Immature natural killer cell (primary cell): Measurements from ENCODE around the gene TNK2. TPM values are rescaled to one million over a fixed set of nuclear protein-coding genes. Genes with fewer than 3 reads are reported as not detected.
"Not testable (repeated sequence)": the region's sequence is repeated elsewhere in the genome, so short reads cannot be mapped to it uniquely, and the experiment has no call there.

Experiments used
- DNase-seq, 3 donors: peaks; one replicate each; pipeline ENCODE4 v3.0.0; 2022; ENCODE audit warnings: mixed read lengths in 1 of 3
- H3K27ac Mint-ChIP-seq, 6 donors: one replicate each; pipeline ENCODE4 v1.8.0; 2020; ENCODE audit warnings: mixed read lengths in 6 of 6, mild to moderate bottlenecking in 5 of 6, inconsistent platforms in 4 of 6, moderate library complexity in 3 of 6
- H3K27me3 Mint-ChIP-seq, 3 donors: one replicate each; pipeline ENCODE4 v1.8.0; 2020 to 2021; ENCODE audit warnings: low read depth in 3 of 3, mild to moderate bottlenecking in 3 of 3, mixed read lengths in 3 of 3, moderate library complexity in 3 of 3, inconsistent platforms in 1 of 3
- H3K36me3 Mint-ChIP-seq, 3 donors: one replicate each; pipeline ENCODE4 v1.8.0; 2020; ENCODE audit warnings: mixed read lengths in 3 of 3, inconsistent platforms in 2 of 3, mild to moderate bottlenecking in 2 of 3
- H3K4me1 Mint-ChIP-seq, 2 donors: one replicate each; pipeline ENCODE4 v1.8.0; 2020; ENCODE audit warnings: inconsistent platforms in 2 of 2, mild to moderate bottlenecking in 2 of 2, mixed read lengths in 2 of 2, moderate library complexity in 1 of 2
- H3K4me3 Mint-ChIP-seq, 5 donors: one replicate each; pipeline ENCODE4 v1.8.0; 2020; ENCODE audit warnings: mild to moderate bottlenecking in 5 of 5, mixed read lengths in 5 of 5, inconsistent platforms in 3 of 5, moderate library complexity in 3 of 5
- H3K9me3 Mint-ChIP-seq, 6 donors: one replicate each; pipeline ENCODE4 v1.8.0; 2020; ENCODE audit warnings: mild to moderate bottlenecking in 6 of 6, mixed read lengths in 6 of 6, inconsistent platforms in 4 of 6, moderate library complexity in 3 of 6
- polyA plus RNA-seq, 3 donors: library from polyadenylated mRNA; unstranded; fragments of 300-500 nt; fragmentation: Illumina TruSeq; gene quantifications; one replicate each; pipeline ENCODE4 v1.2.3, GENCODE V29; 2021

Gene TNK2
- polyA plus RNA-seq, 3 donors from 2014 or later = 1.4 to 4.9 (median 1.6) TPM

DNA sequence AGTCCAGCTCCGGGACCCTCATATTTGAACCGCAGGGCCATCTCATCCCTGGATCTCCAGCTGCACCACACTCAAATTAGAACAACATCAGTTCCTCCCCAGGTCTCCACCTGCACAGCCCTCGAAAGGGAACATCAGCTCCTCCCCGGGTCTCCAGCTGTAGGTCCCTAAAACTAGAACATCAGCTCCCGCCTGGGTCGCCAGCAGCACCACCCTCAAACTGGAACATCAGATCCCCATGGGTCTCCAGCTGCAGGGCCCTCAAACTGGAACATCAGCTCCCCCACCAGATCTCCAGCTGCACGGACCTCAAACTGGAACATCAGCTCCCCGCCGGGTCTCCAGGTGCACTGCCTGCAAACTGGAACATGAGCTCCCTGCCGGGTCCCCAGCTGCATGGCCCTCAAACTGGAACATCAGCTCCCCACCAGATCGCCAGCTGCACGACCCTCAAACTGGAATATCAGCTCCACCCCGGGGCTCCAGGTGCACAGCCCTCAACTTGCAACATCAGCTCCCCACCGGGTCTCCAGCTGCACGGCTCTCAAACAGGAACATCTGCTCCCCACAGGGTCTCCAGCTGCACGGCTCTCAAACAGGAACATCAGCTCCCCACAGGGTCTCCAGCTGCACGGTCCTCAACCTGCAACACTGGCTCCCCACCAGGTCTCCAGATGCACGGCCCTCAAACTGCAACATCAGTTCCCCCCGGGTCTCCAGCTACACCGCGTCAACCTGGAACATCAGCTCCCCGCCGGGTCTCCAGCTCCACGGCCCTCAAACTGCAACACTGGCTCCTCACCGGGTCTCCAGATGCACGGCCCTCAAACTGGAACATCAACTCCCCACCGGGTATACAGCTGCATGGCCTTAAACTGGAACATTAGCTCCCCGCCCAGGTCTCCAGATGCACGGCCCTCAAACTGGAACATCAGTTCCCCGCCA, 31.4 kb upstream of the TNK2 start:
- H3K27me3 Mint-ChIP-seq = not testable (repeated sequence)

DNA sequence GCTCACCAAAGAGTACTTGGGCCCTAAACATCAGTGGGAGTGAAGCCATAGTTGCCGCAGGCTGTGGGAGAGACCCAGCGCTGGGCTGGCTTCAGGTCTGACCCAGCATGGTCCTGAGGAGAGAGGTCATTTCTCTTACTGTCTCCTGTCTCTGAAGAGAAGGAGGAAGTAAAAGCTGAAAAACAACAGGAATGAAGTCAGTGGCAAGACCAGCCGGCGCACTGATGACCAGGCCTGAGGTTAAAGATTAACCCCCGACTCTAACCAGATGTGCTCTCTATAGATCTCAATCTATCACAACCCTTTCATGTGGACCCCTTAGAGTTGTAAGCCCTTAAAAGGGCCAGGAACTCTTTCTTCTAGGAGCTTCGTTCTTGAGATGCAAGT, 24.7 kb upstream of the TNK2 start:
- not testable (repeated sequence) for H3K4me1 Mint-ChIP-seq, H3K9me3 Mint-ChIP-seq, H3K27me3 Mint-ChIP-seq, DNase-seq, H3K4me3 Mint-ChIP-seq, H3K36me3 Mint-ChIP-seq, H3K27ac Mint-ChIP-seq

More for the DNA sequence above, 31.4 kb upstream of the TNK2 start:
- not testable (repeated sequence) for H3K9me3 Mint-ChIP-seq, H3K4me1 Mint-ChIP-seq, H3K27ac Mint-ChIP-seq, H3K4me3 Mint-ChIP-seq, DNase-seq
- H3K36me3 Mint-ChIP-seq = peaks cover 0 to 26% (median 16%) of the 10 kb centered on the region in 3 donors

DNA sequence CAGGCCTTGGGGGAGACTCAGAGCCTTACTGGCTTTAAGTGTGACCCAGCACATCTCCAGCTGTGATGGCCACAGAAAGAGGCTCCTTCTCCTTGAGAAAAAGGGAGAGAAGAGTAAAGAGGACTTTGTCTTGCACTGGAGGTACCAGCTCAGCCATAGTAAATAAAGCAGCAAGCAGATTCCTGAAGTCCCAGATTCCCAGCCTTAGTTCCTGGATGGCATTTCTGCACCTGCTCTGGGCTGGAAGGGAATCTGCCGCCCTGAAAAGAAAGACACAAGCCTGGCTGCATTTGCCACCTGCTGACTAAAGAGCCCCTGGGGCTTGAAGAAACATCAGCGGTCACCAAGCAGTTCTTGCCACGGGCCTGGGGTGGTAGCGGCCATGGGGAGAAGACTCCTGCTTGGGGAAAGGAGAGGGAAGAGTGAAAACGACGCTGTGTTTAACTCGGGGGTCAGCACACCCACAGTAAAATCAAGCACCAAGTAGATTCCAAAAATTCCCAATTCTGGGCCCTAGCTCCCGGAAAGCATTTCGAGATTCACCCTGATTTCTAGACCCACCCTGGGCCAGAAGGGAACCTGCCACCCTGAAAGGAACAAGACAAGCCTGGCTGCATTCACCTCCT, 24.2 kb upstream of the TNK2 start:
- no peak for DNase-seq
- H3K27ac Mint-ChIP-seq = no peak overlapping the region
- peaks cover 0 to 3% (median 0%) of the 10 kb centered on the region in 3 donors for H3K36me3 Mint-ChIP-seq
- H3K4me3 Mint-ChIP-seq = no peak overlapping the region
- no peaks in the 10 kb centered on the region for H3K27me3 Mint-ChIP-seq
- H3K9me3 Mint-ChIP-seq = no peaks in the 10 kb centered on the region
- no peaks in the 10 kb centered on the region for H3K4me1 Mint-ChIP-seq

DNA sequence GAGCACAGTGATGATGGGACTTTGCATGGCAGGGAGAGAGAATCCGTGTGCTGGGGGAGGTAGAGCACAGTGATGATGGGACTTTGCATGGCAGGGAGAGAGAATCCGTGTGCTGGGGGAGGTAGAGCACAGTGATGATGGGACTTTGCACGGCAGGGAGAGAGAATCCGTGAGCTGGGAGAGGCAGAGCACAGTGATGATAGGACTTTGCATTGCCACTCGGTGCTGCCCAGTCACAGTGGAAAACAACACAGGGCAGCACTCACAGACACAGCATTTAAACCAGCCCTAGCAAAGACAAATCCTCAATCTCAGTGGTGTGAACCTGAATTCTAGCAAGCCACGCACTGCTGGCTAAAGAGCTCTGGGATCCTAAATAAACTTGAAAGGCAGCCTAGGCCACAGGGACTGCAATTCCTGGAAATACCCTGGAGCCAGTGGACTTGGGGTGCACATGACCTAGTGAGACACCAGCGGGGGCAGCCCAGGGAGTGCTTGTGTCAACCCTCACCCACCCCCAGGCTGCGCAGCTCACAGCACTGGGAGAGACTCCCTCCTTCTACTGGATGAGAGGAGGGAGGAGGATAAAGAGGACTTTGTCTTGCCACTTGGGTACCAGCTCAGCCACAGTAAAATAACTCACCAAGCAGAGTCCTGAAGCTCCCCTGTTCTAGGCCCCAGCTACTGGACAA, 23.4 kb upstream of the TNK2 start:
- Mint-ChIP-seq H3K9me3 (no peaks in the 10 kb centered on the region), H3K27me3 (no peaks in the 10 kb centered on the region), H3K36me3 (peaks cover 0 to 3% (median 0%) of the 10 kb centered on the region in 3 donors), H3K27ac (no peak overlapping the region), H3K4me1 (no peaks in the 10 kb centered on the region), H3K4me3 (no peak overlapping the region)
- no peak for DNase-seq

DNA sequence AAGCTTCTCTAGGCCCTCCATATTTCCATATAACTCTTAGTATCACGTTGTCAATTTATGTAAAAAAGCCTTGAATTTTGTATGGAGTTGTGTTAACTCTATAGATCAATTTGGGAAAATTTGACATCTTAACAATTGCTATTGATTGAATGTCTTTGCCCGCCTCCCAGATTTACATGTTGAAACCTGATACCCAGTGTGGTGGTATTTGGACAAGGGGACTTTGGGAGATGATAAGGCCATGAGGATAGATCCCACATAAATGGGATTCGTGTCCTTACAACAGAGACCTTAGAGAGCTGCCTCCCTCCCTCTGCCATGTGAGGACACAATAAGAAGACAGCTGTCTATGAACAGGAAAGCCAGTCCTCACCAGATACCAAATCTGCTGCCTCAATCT, 21.1 kb upstream of the TNK2 start:
- DNase-seq = no peak
- H3K4me1 Mint-ChIP-seq = no peaks in the 10 kb centered on the region
- no peak overlapping the region for H3K4me3 Mint-ChIP-seq
- no peak overlapping the region for H3K27ac Mint-ChIP-seq
- H3K36me3 Mint-ChIP-seq = peaks cover 0 to 3% (median 0%) of the 10 kb centered on the region in 3 donors
- H3K9me3 Mint-ChIP-seq = no peaks in the 10 kb centered on the region
- peaks cover 0 to 4% (median 0%) of the 10 kb centered on the region in 3 donors for H3K27me3 Mint-ChIP-seq

DNA sequence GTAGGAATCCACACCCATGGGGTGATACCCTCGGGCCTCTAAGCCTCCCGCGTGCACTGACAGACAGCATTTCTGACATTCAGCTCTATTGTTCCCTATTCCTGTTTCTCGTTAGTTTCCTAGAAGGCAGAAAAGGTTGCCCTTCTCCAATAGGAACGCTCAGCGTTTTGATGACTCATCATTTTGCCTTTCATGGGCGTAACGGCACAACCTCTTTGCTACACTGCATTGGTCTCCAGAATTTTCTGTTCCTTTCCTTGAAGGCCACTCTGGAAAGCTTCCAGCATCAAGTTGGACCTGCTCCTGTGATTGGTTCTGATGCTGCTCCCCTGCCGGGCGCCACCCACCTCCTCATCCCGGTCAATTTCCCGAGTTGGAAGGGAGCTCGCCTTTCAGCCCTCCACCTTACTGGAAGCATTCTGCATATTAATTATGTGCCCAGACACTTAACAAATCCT, 13.0 kb upstream of the TNK2 start:
- Mint-ChIP-seq H3K4me3 (no peak overlapping the region), H3K9me3 (no peaks in the 10 kb centered on the region), H3K27me3 (peaks cover 1 to 7% (median 2%) of the 10 kb centered on the region in 3 donors), H3K36me3 (no peaks in the 10 kb centered on the region), H3K27ac (no peak overlapping the region), H3K4me1 (no peaks in the 10 kb centered on the region)
- DNase-seq = no peak

DNA sequence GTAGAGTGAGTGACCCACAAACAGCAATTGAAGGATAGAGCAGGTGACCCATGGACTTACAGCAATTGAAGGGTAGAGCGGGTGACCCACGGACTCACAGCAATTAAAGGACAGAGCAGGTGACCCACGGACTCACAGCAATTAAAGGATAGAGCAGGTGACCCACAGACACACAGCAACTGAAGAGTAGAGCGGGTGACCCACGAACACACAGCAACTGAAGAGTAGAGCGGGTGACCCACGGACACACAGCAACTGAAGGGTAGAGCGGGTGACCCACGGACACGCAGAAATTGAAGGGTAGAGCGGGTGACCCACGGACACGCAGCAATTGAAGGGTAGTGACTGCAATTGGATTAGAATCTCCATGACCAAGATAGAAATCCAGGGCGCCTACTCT, 9.8 kb upstream of the TNK2 start:
- H3K9me3 Mint-ChIP-seq = no peaks in the 10 kb centered on the region
- no peak for DNase-seq
- no peaks in the 10 kb centered on the region for H3K36me3 Mint-ChIP-seq
- no peak overlapping the region for H3K27ac Mint-ChIP-seq
- H3K4me3 Mint-ChIP-seq = no peak overlapping the region
- H3K27me3 Mint-ChIP-seq = peaks cover 1 to 8% (median 4%) of the 10 kb centered on the region in 3 donors
- H3K4me1 Mint-ChIP-seq = peaks cover 6 to 8% of the 10 kb centered on the region in 2 donors

DNA sequence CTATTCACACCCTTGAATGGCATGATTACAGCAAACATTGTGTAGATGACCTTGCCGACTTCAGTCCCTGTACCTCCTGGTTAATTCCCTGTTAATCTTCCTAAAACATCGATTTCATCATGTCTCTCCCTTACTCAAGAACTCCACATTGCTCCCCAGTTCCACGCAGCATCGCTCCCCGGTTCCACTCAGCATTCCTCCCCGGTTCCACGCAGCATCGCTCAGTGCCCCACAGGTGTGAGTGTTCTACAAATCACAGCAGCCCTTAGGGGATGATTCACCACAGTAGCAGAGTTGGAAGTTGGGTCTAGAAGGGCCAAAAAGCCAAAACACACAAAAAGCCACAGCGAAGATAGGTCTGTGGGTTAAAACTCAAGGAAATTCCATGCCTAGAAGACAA, 8.6 kb upstream of the TNK2 start:
- Mint-ChIP-seq H3K4me1 (peaks cover 6 to 8% of the 10 kb centered on the region in 2 donors), H3K4me3 (no peak overlapping the region), H3K36me3 (no peaks in the 10 kb centered on the region), H3K9me3 (no peaks in the 10 kb centered on the region), H3K27me3 (peaks cover 1 to 8% (median 4%) of the 10 kb centered on the region in 3 donors), H3K27ac (peak overlapping the region in 2 of 6 donors; percentile 61 to 76)
- DNase-seq = no peak

DNA sequence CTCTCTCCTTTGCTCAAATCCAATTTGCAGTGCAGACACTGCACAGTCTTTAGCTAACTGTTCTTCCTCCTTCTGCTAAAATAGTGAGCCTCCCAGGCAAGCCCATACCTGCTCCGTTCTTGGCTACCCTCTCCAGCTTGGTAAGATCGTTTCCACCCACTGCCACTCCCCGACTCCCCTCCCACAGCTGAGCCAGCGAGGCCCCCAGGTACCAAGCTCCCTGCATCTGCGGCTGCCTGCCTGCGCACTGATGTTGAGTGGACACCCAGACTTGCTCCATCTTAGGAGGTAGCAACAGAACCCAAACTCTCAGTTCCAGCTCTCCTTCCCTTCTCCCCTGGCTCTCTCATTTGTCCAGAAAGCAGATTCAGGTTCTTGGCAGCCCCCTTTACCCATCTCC, 7.9 kb upstream of the TNK2 start:
- peak overlapping the region in 1 of 6 donors; percentile 32 for H3K27ac Mint-ChIP-seq
- H3K4me3 Mint-ChIP-seq = no peak overlapping the region
- DNase-seq = no peak
- H3K36me3 Mint-ChIP-seq = no peaks in the 10 kb centered on the region
- no peaks in the 10 kb centered on the region for H3K9me3 Mint-ChIP-seq
- H3K27me3 Mint-ChIP-seq = peaks cover 1 to 8% (median 4%) of the 10 kb centered on the region in 3 donors
- peaks cover 6 to 8% of the 10 kb centered on the region in 2 donors for H3K4me1 Mint-ChIP-seq

DNA sequence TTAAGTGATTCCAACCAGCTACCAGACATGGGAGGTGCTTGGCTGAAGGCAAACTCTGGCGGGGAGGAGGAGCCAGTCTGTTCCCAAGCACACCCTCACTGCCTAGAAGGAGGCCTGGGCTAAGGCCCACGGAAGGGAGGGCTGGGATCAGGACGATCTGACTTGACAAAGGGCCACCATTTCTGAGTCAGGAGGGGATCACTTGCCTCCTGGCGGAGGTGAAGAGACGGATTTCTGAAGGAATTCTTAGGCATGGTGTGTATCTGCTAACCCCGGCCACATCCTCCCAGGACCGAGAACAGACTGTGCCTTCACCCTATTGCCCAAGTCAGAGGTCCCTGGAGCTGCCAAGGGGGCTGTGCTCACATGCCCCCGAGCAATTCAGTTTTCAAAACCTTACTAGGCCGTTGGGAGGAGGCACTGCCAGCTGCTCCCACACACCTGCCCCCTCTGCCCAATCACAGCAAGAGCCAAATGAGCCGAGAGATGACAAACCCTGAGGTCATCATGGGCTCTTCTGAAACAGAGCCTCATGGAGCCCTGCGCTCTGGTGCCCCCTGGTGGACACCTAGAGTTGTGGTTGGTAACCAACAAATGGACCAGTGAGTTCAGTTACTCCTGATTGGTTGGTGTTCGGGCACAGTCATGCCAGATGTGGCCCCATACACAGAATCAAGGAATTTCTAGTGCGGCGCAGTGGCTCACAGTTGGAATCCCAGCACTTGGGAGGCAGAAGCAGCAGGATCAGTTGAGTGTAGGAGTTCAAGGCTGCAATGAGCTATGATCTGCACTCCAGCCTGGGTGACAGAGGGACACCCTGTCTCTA, 6.5 kb upstream of the TNK2 start:
- no peaks in the 10 kb centered on the region for H3K9me3 Mint-ChIP-seq
- peak; percentile 86 to 88 (median 86) for DNase-seq
- H3K36me3 Mint-ChIP-seq = no peaks in the 10 kb centered on the region
- H3K27me3 Mint-ChIP-seq = peaks cover 1 to 8% (median 4%) of the 10 kb centered on the region in 3 donors
- H3K4me3 Mint-ChIP-seq = peak overlapping the region in 1 of 5 donors; percentile 11
- H3K4me1 Mint-ChIP-seq = peaks cover 8 to 9% of the 10 kb centered on the region in 2 donors
- peak overlapping the region in 5 of 6 donors; percentile 16 to 74 (median 43) for H3K27ac Mint-ChIP-seq

DNA sequence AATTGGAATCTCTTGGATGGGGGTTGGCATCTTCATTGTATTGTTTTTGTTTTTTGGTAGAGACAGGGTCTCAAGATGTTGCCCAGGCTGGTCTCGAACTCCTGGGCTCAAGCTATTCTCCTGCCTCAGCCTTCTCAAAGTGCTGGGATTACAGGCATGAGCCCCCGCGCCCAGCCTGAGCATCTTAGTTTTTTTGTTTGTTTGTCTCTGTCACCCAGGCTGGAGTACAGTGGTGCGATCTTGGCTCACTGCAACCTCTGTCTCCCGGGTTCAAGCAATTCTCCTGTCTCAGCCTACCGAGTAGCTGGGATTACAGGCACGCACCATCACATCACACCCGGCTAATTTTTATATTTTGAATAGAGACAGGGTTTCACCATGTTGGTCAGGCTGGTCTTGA, 5.8 kb upstream of the TNK2 start:
- not testable (repeated sequence) for DNase-seq, H3K4me3 Mint-ChIP-seq, H3K9me3 Mint-ChIP-seq, H3K36me3 Mint-ChIP-seq, H3K4me1 Mint-ChIP-seq, H3K27ac Mint-ChIP-seq, H3K27me3 Mint-ChIP-seq

DNA sequence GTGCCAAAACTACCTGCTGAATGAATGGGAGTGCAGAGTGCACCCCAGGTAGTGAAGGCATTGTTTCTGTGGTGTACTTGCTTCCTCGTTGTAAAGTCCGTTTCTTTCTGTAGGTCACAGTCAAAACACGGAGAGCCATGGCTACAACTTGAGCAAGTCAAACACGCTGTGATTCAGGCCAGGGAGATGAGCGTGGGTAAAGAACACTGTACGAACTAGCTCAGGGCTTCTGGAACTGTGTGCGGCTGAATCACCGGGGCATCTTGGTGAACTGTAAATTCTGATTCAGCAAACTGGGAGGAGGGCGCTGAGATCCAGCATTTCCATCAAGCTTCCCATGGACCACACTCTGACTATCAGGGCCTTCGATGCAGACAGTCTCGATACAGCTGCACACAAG, 5.0 kb upstream of the TNK2 start:
- H3K36me3 Mint-ChIP-seq = no peaks in the 10 kb centered on the region
- DNase-seq = no peak
- peaks cover 1 to 6% (median 5%) of the 10 kb centered on the region in 3 donors for H3K27me3 Mint-ChIP-seq
- H3K9me3 Mint-ChIP-seq = no peaks in the 10 kb centered on the region
- H3K4me1 Mint-ChIP-seq = peaks cover 9 to 10% of the 10 kb centered on the region in 2 donors
- no peak overlapping the region for H3K27ac Mint-ChIP-seq
- no peak overlapping the region for H3K4me3 Mint-ChIP-seq

DNA sequence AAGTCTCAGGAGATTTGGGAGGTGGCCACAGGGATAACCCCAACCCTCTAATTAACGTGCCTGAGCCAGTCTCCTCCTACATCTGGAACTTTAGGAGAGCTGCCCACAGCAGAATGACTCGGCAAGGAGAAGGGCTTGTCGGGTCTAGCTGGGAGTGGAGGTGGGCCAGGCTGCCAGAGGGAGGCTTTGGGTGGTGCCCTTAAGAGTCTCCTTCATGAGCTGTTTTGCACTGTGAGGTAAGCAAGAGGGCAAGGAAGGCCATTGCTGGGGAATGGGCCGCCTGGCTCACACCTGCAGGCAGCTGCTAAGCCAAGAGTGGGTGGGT, 3.6 kb upstream of the TNK2 start:
- H3K36me3 Mint-ChIP-seq = no peaks in the 10 kb centered on the region
- peaks cover 24 to 25% of the 10 kb centered on the region in 2 donors for H3K4me1 Mint-ChIP-seq
- H3K27ac Mint-ChIP-seq = peak overlapping the region in 1 of 6 donors; percentile 55
- peaks cover 12 to 18% (median 13%) of the 10 kb centered on the region in 3 donors for H3K27me3 Mint-ChIP-seq
- H3K9me3 Mint-ChIP-seq = no peaks in the 10 kb centered on the region
- peak overlapping the region in 1 of 5 donors; percentile 33 for H3K4me3 Mint-ChIP-seq
- DNase-seq = no peak
